GM12878 (cell line): Measurements from ENCODE around the gene SLC15A1. TPM values are rescaled to one million over a fixed set of nuclear protein-coding genes. Genes with fewer than 3 reads are reported as not detected.

Experiments used
- ATAC-seq: fragments of 200-7000 bp; cut with Tn5 transposase; 3 replicates; pipeline ENCODE4 v1.9.1; 2020; ENCODE audit warnings: mild to moderate bottlenecking, moderate library complexity
- BruUV-seq: library from RNA; stranded (reverse); fragments of 400-500 nt; replicated peaks from 2 replicates; lab custom pipeline; 2021; lab: Mats Ljungman, UMichigan
- CTCF ChIA-PET: fragments of 300-600 bp; sonication (Branson Sonifier 250); formaldehyde crosslinking; extraction: SDS; loops from one replicate; lab custom pipeline; 2021; ENCODE audit warnings: inconsistent platforms; lab: Yijun Ruan, JAX
- POLR2A ChIA-PET: fragments of 350-600 bp; formaldehyde crosslinking; extraction: SDS; loops from one replicate; lab custom pipeline; 2021; ENCODE audit warnings: inconsistent platforms; lab: Charles Lee
- RAD21 ChIA-PET: fragments of 300-600 bp; sonication (Branson Sonifier 250); formaldehyde crosslinking; loops from one replicate; lab custom pipeline; 2023; ENCODE audit warnings: antibody characterized with exemption; ENCODE audit not compliant: unreplicated experiment; lab: Charles Lee
- SMC1A ChIA-PET: fragments of 300-600 bp; sonication (Branson Sonifier 250); formaldehyde crosslinking; loops from one replicate; lab custom pipeline; 2023; ENCODE audit not compliant: unreplicated experiment, uncharacterized antibody; lab: Charles Lee
- DNase-seq: peaks from one replicate; pipeline ENCODE4 v3.0.0-alpha.2; 2011; ENCODE audit warnings: low read depth, low spot score
- FAIRE-seq: peaks from 3 replicates; lab custom pipeline; 2011; peaks lifted over from hg19 to GRCh38; lab: Jason Lieb, UNC
- H2AFZ ChIP-seq: 2 replicates; pipeline ENCODE4 v1.6.0; 2011; ENCODE audit warnings: low read depth, low read length, control low read depth; ENCODE audit not compliant: control insufficient read depth
- H3K27ac ChIP-seq: 2 replicates; pipeline ENCODE4 v1.5.1; 2011; ENCODE audit warnings: control low read depth; ENCODE audit not compliant: control insufficient read depth, insufficient read depth
- H3K27me3 ChIP-seq, 2 experiments: replicated peaks in 1 of 2; 2 replicates each; pipeline versions ENCODE4 v1.6.0 to v1.6.1; 2011; ENCODE audit warnings: low read length in 1 of 2; ENCODE audit not compliant: control insufficient read depth in 2 of 2, insufficient read depth in 2 of 2
- H3K36me3 ChIP-seq, 2 experiments: 2 replicates each; pipeline ENCODE4 v1.5.1; 2011; ENCODE audit warnings: low read length in 1 of 2; ENCODE audit not compliant: control insufficient read depth in 2 of 2, insufficient read depth in 2 of 2
- H3K4me1 ChIP-seq: 2 replicates; pipeline ENCODE4 v1.6.1; 2011; ENCODE audit warnings: mild to moderate bottlenecking, low read length, moderate library complexity, mixed read lengths; ENCODE audit not compliant: control insufficient read depth, insufficient read depth
- H3K4me2 ChIP-seq: 2 replicates; pipeline ENCODE4 v1.6.0; 2011; ENCODE audit warnings: control low read depth; ENCODE audit not compliant: control insufficient read depth, insufficient read depth
- H3K4me3 ChIP-seq: fragments of 200-600 bp; sonication (generic); 2 replicates; pipeline ENCODE4 v1.5.1; 2016
- H3K79me2 ChIP-seq: 2 replicates; pipeline ENCODE4 v1.6.0; 2011; ENCODE audit warnings: low read length; ENCODE audit not compliant: control insufficient read depth, insufficient read depth
- H3K9ac ChIP-seq: 2 replicates; pipeline ENCODE4 v1.8.0; 2011; ENCODE audit warnings: low read length, control low read depth, mixed read lengths; ENCODE audit not compliant: control insufficient read depth, insufficient read depth
- H3K9me3 ChIP-seq: replicated peaks from 3 replicates; pipeline ENCODE4 v1.5.1; 2011; ENCODE audit warnings: mild to moderate bottlenecking, low read length; ENCODE audit not compliant: control insufficient read depth, insufficient read depth
- H4K20me1 ChIP-seq: 2 replicates; pipeline ENCODE4 v1.6.0; 2011; ENCODE audit not compliant: control insufficient read depth, insufficient read depth
- BHLHE40 ChIP-seq, 2 experiments: fragments of 450-650 bp in 1 of 2; IDR thresholded peaks; 2 replicates each; pipeline ENCODE4 v1.6.1; 2011 to 2017; ENCODE audit warnings: low read depth in 2 of 2, borderline replicate concordance in 1 of 2, improper control_type of control experiment in 1 of 2, low read length in 1 of 2, mild to moderate bottlenecking in 1 of 2
- EED ChIP-seq: sonication (generic); IDR thresholded peaks from 2 replicates; pipeline ENCODE4 v1.6.1; 2016; ENCODE audit warnings: antibody characterized with exemption, low read depth
- RAD21 ChIP-seq: IDR thresholded peaks from 2 replicates; pipeline ENCODE4 v1.6.1; 2011; ENCODE audit warnings: mild to moderate bottlenecking, low read depth, low read length, moderate library complexity; ENCODE audit not compliant: insufficient read depth
- RAD51 ChIP-seq: fragments of 450-650 bp; IDR thresholded peaks from 2 replicates; pipeline ENCODE4 v1.6.1; 2016; ENCODE audit warnings: moderate library complexity, mild to moderate bottlenecking, inconsistent platforms
- ZNF384 ChIP-seq: IDR thresholded peaks from 2 replicates; pipeline ENCODE4 v1.6.1; 2012; ENCODE audit warnings: low read depth, mild to moderate bottlenecking, low read length, improper control_type of control experiment, borderline replicate concordance
- WGBS: methylation state at CpG from one replicate; pipeline ENCODE4 v1.1.6; 2016; ENCODE audit warnings: low lambda C conversion rate; ENCODE audit not compliant: insufficient replicate concordance, insufficient coverage; ENCODE audit errors: missing lambda C conversion rate; 5-methylcytosine and 5-hydroxymethylcytosine counted together
- in situ Hi-C: fragments of 300-500 bp; cut with MboI; formaldehyde crosslinking; loops from 9 replicates; pipeline ENCODE4 v1.14.3; 2018; ENCODE audit warnings: mixed read lengths
- intact Hi-C: fragments of 100-400 bp; cut with micrococcal nuclease; formaldehyde crosslinking; loops from one replicate; pipeline ENCODE4 v1.14.2; 2022; ENCODE audit not compliant: unreplicated experiment
- polyA plus RNA-seq, 11 experiments: library from polyadenylated mRNA; depleted of rRNA in 4 of 11; unstranded in 6 of 11; stranded (reverse) in 5 of 11; fragments of >200 nt; fragmentation: Nextera tagmentation in 4 of 11; fragmentation: Illumina TruSeq in 1 of 11; extraction: Ambion mirVana in 4 of 11; extraction: Trizol in 1 of 11; gene quantifications; 1 replicate in 1 of 11; 2 replicates in 10 of 11; pipeline versions ENCODE4 v1.2.1 to v1.2.3, GENCODE V29; 2011 to 2016; ENCODE audit warnings: inconsistent platforms in 2 of 11, missing spikeins in 2 of 11, low read depth in 1 of 11
- total RNA-seq, 4 experiments: library from RNA; depleted of rRNA in 3 of 4; stranded (reverse); fragments of >200 nt in 3 of 4; fragmentation: Illumina TruSeq in 1 of 4; extraction: Trizol in 1 of 4; gene quantifications; 2 replicates each; pipeline versions ENCODE4 v1.2.1 to v1.2.3, GENCODE V29; 2013 to 2021
- TF ChIP-seq, protein P1 (sequence below): IDR thresholded peaks from 2 replicates; pipeline ENCODE4 v1.6.1; 2011; ENCODE audit warnings: mild to moderate bottlenecking, low read depth, low read length, moderate library complexity; ENCODE audit not compliant: insufficient replicate concordance

The SLC15A1 gene
- total and polyA plus RNA-seq, 10 of the 15 experiments (the other 5 are each of a cell fraction or from before 2014, with no cell fraction given): not detected

DNA sequence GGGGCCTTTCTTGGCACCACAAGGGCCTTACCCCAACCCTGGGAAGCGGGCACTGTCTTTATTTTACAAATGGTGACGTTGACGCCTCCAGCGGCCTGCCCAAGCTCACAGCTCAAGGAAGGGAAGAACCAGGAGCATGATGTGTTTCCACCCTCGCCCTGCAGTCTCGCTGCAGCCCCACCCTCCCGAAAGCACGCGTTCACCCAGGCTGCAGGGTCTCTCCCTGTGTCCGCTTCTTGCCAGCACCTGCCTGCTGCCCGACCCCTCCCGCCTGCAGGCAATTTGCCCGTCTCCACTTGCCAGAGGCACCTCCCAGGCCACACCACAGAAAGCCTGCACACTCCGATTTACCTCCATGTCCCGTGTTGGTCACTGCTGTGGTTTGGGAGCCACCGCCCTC, 76.6 kb downstream of the SLC15A1 start:
- intact Hi-C loops (loop anchor here (10.0 kb wide), 2 partner anchors 531 to 641 kb away; partner anchors contain the start of gene FARP1), in situ Hi-C loops (loop anchor here (10.0 kb wide), 1 partner anchor 821 kb away; no protein-coding TSS in a partner anchor)
- no peaks in the 10 kb centered on the region for H3K4me1 ChIP-seq
- no peak overlapping the region for H3K4me2 ChIP-seq
- H3K79me2 ChIP-seq: no peaks in the 10 kb centered on the region
- TF ChIP-seq, protein P1, sequence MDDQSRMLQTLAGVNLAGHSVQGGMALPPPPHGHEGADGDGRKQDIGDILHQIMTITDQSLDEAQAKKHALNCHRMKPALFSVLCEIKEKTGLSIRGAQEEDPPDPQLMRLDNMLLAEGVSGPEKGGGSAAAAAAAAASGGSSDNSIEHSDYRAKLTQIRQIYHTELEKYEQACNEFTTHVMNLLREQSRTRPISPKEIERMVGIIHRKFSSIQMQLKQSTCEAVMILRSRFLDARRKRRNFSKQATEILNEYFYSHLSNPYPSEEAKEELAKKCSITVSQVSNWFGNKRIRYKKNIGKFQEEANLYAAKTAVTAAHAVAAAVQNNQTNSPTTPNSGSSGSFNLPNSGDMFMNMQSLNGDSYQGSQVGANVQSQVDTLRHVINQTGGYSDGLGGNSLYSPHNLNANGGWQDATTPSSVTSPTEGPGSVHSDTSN: no peak
- TF ChIP-seq ZNF384 (no peak), RAD21 (no peak)
- H3K9me3 ChIP-seq: no peaks in the 10 kb centered on the region
- BruUV-seq: no TSS peak
- FAIRE-seq: no peak
- no peak overlapping the region for H3K4me3 ChIP-seq
- H3K27ac ChIP-seq: no peak overlapping the region
- ChIA-PET CTCF (no interaction called here), POLR2A (interaction anchor here (0.6 kb wide), 1 partner anchor 378 kb away, joined by 3 read pairs; no protein-coding TSS in a partner anchor), SMC1A (no interaction called here), RAD21 (interaction anchor here (0.6 kb wide), 1 partner anchor 267 kb away, joined by 4 read pairs; no protein-coding TSS in a partner anchor)
- no peak for ATAC-seq
- no peaks in the 10 kb centered on the region for H4K20me1 ChIP-seq
- 45% methylated on average over 16 of the region's 16 CpGs for WGBS
- DNase-seq: no peak
- no peak overlapping the region for H2AFZ ChIP-seq
- no peaks in the 10 kb centered on the region for H3K36me3 ChIP-seq
- H3K9ac ChIP-seq: no peak overlapping the region
- no peaks in the 10 kb centered on the region; a peak in 1 of 4 replicates for H3K27me3 ChIP-seq

DNA sequence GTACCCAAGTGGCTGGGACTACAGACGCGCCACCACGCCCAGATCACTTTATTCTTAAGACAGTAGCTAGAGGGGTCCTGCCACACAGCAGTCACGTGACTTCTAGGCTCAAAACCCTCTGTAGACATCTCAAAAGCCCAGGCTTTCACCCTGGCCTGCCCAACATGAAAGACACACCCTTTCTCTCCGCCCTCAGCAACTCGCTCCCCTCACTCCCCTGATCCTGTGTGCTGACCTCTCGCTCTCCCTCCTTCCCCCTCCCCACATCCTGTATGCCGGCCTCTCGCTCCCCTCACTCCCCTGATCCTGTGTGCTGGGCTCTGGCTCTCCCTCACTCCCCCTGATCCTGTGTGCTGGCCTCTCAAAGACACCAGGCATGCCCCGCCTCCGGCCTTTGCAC, 77.4 kb downstream of the SLC15A1 start:
- Histone ChIP-seq H3K27me3 (no peaks in the 10 kb centered on the region; a peak in 1 of 4 replicates), H3K4me1 (no peaks in the 10 kb centered on the region), H3K36me3 (no peaks in the 10 kb centered on the region), H3K79me2 (no peaks in the 10 kb centered on the region), H3K9me3 (no peaks in the 10 kb centered on the region), H3K9ac (no peak overlapping the region), H3K4me2 (no peak overlapping the region), H3K27ac (no peak overlapping the region), H2AFZ (no peak overlapping the region), H3K4me3 (no peak overlapping the region), H4K20me1 (no peaks in the 10 kb centered on the region)
- no peak for FAIRE-seq
- SMC1A ChIA-PET: no interaction called here
- in situ Hi-C loops: loop anchor here (10.0 kb wide), 1 partner anchor 820 kb away; no protein-coding TSS in a partner anchor
- no peak for DNase-seq
- CTCF ChIA-PET: interaction anchor here (2.4 to 5.5 kb wide), 2 partner anchors 22 to 230 kb away, joined by 18 to 45 read pairs; no protein-coding TSS in a partner anchor
- BruUV-seq: no TSS peak
- RAD21 ChIA-PET: no interaction called here
- no peak for ATAC-seq
- WGBS: 24% methylated on average over 8 of the region's 11 CpGs
- POLR2A ChIA-PET: interaction anchor here (0.6 kb wide), 1 partner anchor 378 kb away, joined by 3 read pairs; no protein-coding TSS in a partner anchor
- intact Hi-C loops: loop anchor here (10.0 kb wide), 2 partner anchors 530 to 640 kb away; partner anchors contain the start of gene FARP1
- peak; percentile 42; the same call in 1 of the 2 replicates for TF ChIP-seq RAD51
- no peak for TF ChIP-seq EED
- TF ChIP-seq BHLHE40 (IDR thresholded peaks at IDR 0.05; ENCODE audit: borderline replicate concordance in 1 of 2, low read depth in 2 of 2, low read length in 1 of 2): peak in 1 of 2 experiments; percentile 22; a peak in 1 of 4 replicates
